Sigmoid colon (tissue), 4 donors: ENCODE data around the gene SMKR1.

Experiments
- EP300 ChIP-seq, 4 donors: sonication (generic); formaldehyde crosslinking; IDR thresholded peaks; one replicate each; pipeline ENCODE4 v1.6.1; 2017; ENCODE audit warnings: antibody characterized with exemption in 4 of 4
- POLR2A ChIP-seq, 2 donors: fragments of 450-650 bp; IDR thresholded peaks; one replicate each; pipeline ENCODE4 v1.6.1; 2016; ENCODE audit warnings: antibody characterized with exemption in 2 of 2, mild to moderate bottlenecking in 2 of 2, moderate library complexity in 2 of 2
- POLR2AphosphoS5 ChIP-seq, 4 donors: sonication (generic); formaldehyde crosslinking; IDR thresholded peaks; one replicate each; pipeline ENCODE4 v1.6.1; 2017; ENCODE audit warnings: antibody characterized with exemption in 4 of 4
- TF ChIP-seq, protein P1 (sequence below), 4 experiments: fragments of 450-650 bp in 3 of 4; fragments of 200-600 bp in 1 of 4; IDR thresholded peaks; one replicate each; pipeline ENCODE4 v1.5.1; 2016 to 2019; ENCODE audit warnings: antibody characterized with exemption in 4 of 4, mild to moderate bottlenecking in 3 of 4, moderate library complexity in 2 of 4

DNA sequence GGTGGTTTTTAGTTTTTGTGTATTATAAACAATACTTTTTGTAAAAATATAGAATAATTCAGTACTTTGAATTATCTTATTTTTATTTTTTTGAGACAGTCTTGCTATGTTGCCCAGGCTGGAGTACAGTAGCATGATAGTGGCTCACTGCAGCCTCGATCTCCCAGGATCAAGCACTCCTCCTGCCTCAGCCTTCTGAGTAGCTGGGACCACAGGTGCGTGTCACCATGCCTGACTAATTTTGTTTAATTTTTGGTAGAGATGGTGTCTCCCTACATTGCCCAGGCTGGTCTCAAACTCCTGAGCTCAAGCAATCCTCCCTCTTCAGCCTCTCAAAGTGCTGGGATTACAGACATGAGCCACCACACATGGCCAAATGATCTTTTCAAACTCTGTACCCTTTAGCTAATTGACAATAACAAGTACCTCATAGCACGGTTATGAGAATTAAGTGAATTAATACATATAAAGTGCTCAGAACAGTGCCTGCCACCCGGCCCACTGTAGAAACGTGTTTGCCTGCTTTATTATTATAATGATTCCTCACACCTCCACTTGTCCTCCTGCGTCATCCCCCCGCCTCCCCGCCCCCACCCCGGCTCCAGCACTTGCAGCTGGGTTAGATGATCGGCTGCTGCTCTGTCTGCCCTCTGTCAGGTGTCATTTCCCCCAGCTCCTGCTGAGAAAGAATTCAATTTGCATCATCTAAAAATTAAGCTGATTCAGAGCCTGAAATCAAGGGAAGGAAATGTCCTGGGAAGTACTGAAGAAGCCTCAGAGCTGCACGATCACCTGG is 55.6 kb downstream of the SMKR1 start:
- TF ChIP-seq, protein P1, sequence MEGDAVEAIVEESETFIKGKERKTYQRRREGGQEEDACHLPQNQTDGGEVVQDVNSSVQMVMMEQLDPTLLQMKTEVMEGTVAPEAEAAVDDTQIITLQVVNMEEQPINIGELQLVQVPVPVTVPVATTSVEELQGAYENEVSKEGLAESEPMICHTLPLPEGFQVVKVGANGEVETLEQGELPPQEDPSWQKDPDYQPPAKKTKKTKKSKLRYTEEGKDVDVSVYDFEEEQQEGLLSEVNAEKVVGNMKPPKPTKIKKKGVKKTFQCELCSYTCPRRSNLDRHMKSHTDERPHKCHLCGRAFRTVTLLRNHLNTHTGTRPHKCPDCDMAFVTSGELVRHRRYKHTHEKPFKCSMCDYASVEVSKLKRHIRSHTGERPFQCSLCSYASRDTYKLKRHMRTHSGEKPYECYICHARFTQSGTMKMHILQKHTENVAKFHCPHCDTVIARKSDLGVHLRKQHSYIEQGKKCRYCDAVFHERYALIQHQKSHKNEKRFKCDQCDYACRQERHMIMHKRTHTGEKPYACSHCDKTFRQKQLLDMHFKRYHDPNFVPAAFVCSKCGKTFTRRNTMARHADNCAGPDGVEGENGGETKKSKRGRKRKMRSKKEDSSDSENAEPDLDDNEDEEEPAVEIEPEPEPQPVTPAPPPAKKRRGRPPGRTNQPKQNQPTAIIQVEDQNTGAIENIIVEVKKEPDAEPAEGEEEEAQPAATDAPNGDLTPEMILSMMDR (IDR thresholded peaks at IDR 0.05): no peak
- TF ChIP-seq POLR2A (IDR thresholded peaks at IDR 0.05) (no peak), EP300 (IDR thresholded peaks at IDR 0.05) (no peak), POLR2AphosphoS5 (IDR thresholded peaks at IDR 0.05) (no peak)
